ENCODE results near the gene CSGALNACT2. TPM values are rescaled to one million over a fixed set of nuclear protein-coding genes. Genes with fewer than 3 reads are reported as not detected.

Gene CSGALNACT2
- total and polyA plus RNA-seq, 10 of the 15 experiments (the other 5 are each of a cell fraction or from before 2014, with no cell fraction given): 2.5 to 12.6 (median 8.7) TPM

GRCh38 chr10:43138757-43139241 lies 554 bp downstream of the CSGALNACT2 start:
- no peaks in the 10 kb centered on the region for H3K36me3 ChIP-seq (ENCODE audit: control insufficient read depth in 2 of 2, insufficient read depth in 2 of 2, low read length in 1 of 2)
- H3K9me3 ChIP-seq (replicated peaks; ENCODE audit: control insufficient read depth, insufficient read depth, low read length): no peaks in the 10 kb centered on the region
- peak; percentile 59 for ATAC-seq
- POLR2A ChIA-PET: interaction anchor here (0.8 to 2.2 kb wide), 3 partner anchors 10 to 16 kb away, joined by 3 to 7 read pairs (median 4); no protein-coding TSS in a partner anchor
- under 1% methylated on average over 22 of the region's 22 CpGs for WGBS (ENCODE audit: insufficient coverage, insufficient replicate concordance, low lambda C conversion rate, missing lambda C conversion rate)
- FAIRE-seq: peak; percentile 61
- H3K4me2 ChIP-seq (ENCODE audit: control insufficient read depth, insufficient read depth): peak overlapping the region; percentile 83
- peaks cover 54% of the 10 kb centered on the region for H3K79me2 ChIP-seq (ENCODE audit: control insufficient read depth, insufficient read depth, low read length)
- in situ Hi-C loops (cut with MboI): loop anchor here (10.0 to 25.0 kb wide), 3 partner anchors 274 to 584 kb away; partner anchors contain the start of genes HNRNPF and ZNF33B
- H2AFZ ChIP-seq (ENCODE audit: control insufficient read depth, low read depth, low read length): peak overlapping the region; percentile 31
- peak overlapping the region; percentile 82 for H3K27ac ChIP-seq (ENCODE audit: control insufficient read depth, insufficient read depth)
- intact Hi-C loops (cut with micrococcal nuclease; ENCODE audit: unreplicated experiment): loop anchor here (5.0 to 10.0 kb wide), 2 partner anchors 269 to 504 kb away; partner anchors contain the start of genes HNRNPF and ZNF33B
- BruUV-seq (replicated peaks): no TSS peak
- peak overlapping the region; percentile 75 for H3K9ac ChIP-seq (ENCODE audit: control insufficient read depth, insufficient read depth, low read length)
- peak overlapping the region; percentile 75 for H3K4me3 ChIP-seq
- H4K20me1 ChIP-seq (ENCODE audit: control insufficient read depth, insufficient read depth): no peaks in the 10 kb centered on the region
- no peaks in the 10 kb centered on the region for H3K27me3 ChIP-seq (replicated peaks in 1 of 2; ENCODE audit: control insufficient read depth in 2 of 2, insufficient read depth in 2 of 2, low read length in 1 of 2)
- RAD21 ChIA-PET (ENCODE audit: unreplicated experiment): interaction anchor here (0.8 to 2.0 kb wide), 5 partner anchors 10 to 63 kb away, joined by 3 to 9 read pairs (median 5); no protein-coding TSS in a partner anchor
- H3K4me1 ChIP-seq (ENCODE audit: control insufficient read depth, insufficient read depth, low read length): peaks cover 32% of the 10 kb centered on the region
- SMC1A ChIA-PET (ENCODE audit: uncharacterized antibody, unreplicated experiment): interaction anchor here (0.9 to 2.7 kb wide), 9 partner anchors 9 to 66 kb away, joined by 3 to 8 read pairs (median 4); no protein-coding TSS in a partner anchor
- DNase-seq (ENCODE audit: low read depth, low spot score): no peak
- CTCF ChIA-PET: interaction anchor here (0.8 to 3.5 kb wide), 8 partner anchors 18 to 252 kb away, joined by 3 to 17 read pairs (median 6); no protein-coding TSS in a partner anchor
- peak; percentile 8; the same call in 1 of the 2 replicates for TF ChIP-seq CREM (IDR thresholded peaks at IDR 0.05; ENCODE audit: low read depth)
- TF ChIP-seq GATAD2B (conservative IDR thresholded peaks at IDR 0.05; ENCODE audit: low read depth): no peak; the same call in 1 of the 2 replicates
- no peak for TF ChIP-seq FOXM1 (IDR thresholded peaks at IDR 0.05; ENCODE audit: low read depth, low read length)
- 0 out of 2 replicates have a peak, but pooled peaks have one; percentile 28 for TF ChIP-seq CREB1 (IDR thresholded peaks at IDR 0.05; ENCODE audit: low read depth)
- no peak for TF ChIP-seq NFYB (IDR thresholded peaks at IDR 0.05; ENCODE audit: insufficient read depth, low read depth, low read length)
- TF ChIP-seq LARP7 (IDR thresholded peaks at IDR 0.05): no peak
- no peak; the same call in 1 of the 2 replicates for TF ChIP-seq ZBED1 (IDR thresholded peaks at IDR 0.05; ENCODE audit: borderline replicate concordance)
- no peak for TF ChIP-seq CBX3 (IDR thresholded peaks at IDR 0.05; ENCODE audit: borderline replicate concordance, low read depth)
- TF ChIP-seq CEBPZ (IDR thresholded peaks at IDR 0.05; ENCODE audit: low read depth, low read length): no peak
- no peak for TF ChIP-seq SMAD1 (IDR thresholded peaks at IDR 0.05; ENCODE audit: low read depth, partially characterized antibody)
- TF ChIP-seq USF2 (IDR thresholded peaks at IDR 0.05; ENCODE audit: borderline replicate concordance, low read depth, low read length): no peak
- no peak for TF ChIP-seq E2F8 (IDR thresholded peaks at IDR 0.05; ENCODE audit: low read depth, partially characterized antibody)
- no peak for TF ChIP-seq IRF5 (IDR thresholded peaks at IDR 0.05; ENCODE audit: borderline replicate concordance)
- TF ChIP-seq BMI1 (IDR thresholded peaks at IDR 0.05; ENCODE audit: borderline replicate concordance): no peak
- no peak for TF ChIP-seq POLR2AphosphoS2 (IDR thresholded peaks at IDR 0.05; ENCODE audit: low read depth, low read length)
